GM21367 (cell line): ENCODE data around the gene FAM9A.

Experiments
- ATAC-seq: cut with Tn5 transposase; IDR thresholded peaks from one replicate; pipeline ENCODE4 v1.9.1; 2021; ENCODE audit not compliant: unreplicated experiment

FAM9A gene

GRCh38 chrX:8801041-8801599 is at the start of gene FAM9A:
Gene FAM9A (minus strand): TSS chrX:8801383. CDS start chrX:8800171, 1,212 bp downstream.
- no peak for ATAC-seq

DNA sequence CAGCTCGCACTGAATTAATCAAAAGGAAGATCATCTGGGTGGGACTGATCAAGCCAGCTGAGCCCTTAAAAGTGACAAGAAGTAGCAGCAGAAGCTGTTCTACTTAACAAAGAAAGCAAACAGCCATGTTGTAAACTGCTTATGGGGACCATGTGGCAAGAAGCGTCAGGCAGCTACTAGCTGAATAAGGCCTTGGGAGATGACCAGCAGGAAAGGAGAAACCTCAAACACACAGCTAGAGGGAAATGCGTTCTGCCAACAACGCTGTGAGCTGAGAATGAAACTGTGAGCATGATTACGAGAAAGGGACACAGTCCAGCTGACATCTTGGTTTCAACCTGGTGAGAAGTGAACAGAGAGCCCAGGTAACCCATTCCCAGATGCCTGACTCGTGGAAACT is 49.3 kb upstream of the FAM9A start:
- no peak for ATAC-seq

DNA sequence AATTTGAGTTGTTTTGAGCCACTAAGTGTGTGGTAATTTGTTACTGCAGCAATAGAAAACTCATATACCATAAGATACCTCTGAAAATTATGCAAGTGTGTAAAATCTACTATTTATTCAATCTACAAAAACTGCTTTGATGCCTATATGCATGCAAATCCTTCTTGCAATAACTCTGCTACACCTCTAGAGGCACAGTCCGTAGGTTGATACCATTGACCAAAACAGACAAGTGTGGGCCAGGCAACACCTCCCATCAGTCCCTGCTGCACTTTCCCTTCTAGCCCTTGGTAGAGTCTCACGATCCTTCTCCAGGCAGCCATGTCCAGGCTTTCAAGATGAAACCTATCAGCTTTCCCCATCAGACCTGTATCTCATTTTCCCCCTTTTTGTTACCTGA is 48.8 kb upstream of the FAM9A start:
- no peak for ATAC-seq

DNA sequence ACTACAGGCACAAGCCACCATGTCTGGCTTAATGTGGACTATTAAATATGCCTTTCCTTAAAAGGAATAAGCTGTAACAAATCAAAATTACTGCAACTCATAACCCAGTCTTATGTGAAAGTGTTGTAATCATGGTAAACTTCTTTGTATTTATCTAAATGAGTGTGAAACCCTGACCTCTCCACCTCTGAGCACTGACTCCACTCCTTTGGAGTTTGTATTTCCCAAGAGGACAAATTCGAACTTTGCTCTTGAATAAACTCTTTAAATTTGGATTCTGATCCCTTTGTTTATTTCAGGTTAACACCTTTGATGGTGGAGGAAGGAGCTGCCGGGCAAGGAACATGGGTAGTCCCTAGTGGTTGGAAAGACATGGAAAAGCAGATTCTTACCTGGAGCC is 48.3 kb upstream of the FAM9A start:
- no peak for ATAC-seq

DNA sequence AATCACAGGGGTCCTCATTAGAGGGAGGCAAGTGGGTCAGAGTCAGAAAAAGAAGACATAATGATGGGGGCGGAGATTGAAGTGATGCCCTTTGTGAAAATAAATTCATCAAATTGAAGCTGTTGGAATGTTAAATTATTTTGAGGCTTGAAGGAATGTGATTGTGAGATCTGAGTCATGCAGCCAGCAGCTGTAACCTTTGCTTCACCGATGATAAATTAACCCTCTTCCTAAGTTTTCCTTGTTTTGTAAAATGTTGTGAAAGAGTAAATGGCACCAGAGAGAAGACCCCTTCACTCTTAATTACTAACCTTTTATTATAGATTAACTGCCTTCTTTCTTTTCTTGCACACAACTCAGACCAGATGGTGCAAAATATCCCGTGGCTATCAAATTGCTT is 47.7 kb upstream of the FAM9A start:
- no peak for ATAC-seq

GRCh38 chrX:8848441-8848840 is 47.3 kb upstream of the FAM9A start:
- no peak for ATAC-seq

- no peak for ATAC-seq
Observed at GRCh38 chrX:8847360-8847759, 46.2 kb upstream of the FAM9A start.

DNA sequence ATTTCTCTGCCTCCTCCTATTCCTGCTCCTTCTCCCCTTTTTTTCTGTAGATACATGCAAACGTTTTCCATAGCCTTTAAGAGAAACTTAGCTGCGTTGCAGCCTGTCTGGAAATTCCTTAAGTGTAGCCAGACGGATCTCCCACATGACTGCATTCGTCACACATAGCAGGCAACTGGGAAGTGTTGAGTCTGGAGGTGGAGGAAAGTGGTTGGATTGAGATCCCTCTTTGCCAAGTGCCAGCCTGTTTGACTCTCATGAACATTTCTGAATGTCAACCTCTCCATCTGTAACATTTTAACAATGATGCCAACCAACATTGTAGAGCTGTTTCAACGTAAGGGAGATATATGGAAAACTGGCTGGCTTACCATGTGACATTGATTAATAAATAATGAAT is 45.1 kb upstream of the FAM9A start:
- ATAC-seq: no peak

- no peak for ATAC-seq
Observed at GRCh38 chrX:8845469-8845868, 44.3 kb upstream of the FAM9A start.

- ATAC-seq: no peak
Observed at GRCh38 chrX:8845060-8845459, 43.9 kb upstream of the FAM9A start.

DNA sequence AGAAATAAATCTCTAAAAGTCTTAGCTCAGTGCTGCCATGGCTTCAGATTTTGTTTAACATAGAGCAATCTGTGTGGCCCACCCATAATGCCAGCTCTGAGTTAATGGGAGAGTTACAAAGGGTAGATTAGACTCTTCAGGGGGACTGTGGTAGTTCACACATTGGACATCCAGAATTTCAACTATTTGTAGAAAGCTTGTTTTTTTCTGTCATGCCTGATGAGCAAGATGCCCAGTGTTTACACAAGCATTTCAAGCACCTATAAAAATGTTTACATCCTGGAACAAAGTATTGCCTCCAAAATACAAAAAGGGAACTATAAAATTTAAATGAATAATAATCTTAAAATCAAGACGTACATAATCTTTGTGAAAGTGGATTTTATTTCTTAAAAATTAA is 43.0 kb upstream of the FAM9A start:
- no peak for ATAC-seq

- ATAC-seq: no peak
Observed at GRCh38 chrX:8841911-8842310, 40.7 kb upstream of the FAM9A start.

- ATAC-seq: no peak
Observed at GRCh38 chrX:8834392-8834791, 33.2 kb upstream of the FAM9A start.

DNA sequence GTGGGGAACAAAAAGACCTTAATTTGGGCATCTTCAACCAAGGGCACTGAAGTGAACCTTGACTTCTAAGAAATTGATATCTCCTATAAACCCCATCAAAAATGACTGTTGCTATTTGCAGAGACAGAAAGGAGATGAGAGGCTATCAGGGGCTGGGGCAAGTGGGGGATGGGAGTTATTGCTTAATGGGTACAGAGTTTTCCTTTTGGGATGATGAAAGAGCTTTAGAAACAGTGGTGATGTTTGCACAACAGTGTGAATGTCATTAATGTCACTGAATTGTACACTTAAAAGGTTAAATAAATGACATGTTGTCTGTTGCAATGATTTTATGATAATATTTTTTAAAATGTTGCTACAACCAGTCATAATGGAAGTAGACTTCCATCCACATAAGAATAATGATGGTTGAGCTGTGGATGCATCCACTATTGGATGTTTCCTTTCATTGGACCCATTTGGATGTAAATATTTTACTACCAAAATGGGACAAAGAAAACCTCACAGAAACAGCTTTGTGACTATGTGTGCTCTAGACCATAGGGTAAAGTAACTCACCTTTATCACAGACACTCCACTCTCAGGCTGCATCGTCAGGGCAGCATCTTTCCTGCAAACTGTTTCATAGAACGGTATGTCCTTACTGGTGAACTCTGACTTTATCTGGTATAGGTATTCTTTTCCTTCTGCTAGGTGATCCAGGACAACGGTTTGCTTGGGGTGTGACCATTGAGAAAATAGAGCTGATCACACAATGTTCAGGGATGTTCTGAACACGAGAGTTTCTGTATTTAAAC is 31.6 kb upstream of the FAM9A start:
- ATAC-seq: no peak

- ATAC-seq: no peak
Observed at GRCh38 chrX:8823698-8824097, 22.5 kb upstream of the FAM9A start.

DNA sequence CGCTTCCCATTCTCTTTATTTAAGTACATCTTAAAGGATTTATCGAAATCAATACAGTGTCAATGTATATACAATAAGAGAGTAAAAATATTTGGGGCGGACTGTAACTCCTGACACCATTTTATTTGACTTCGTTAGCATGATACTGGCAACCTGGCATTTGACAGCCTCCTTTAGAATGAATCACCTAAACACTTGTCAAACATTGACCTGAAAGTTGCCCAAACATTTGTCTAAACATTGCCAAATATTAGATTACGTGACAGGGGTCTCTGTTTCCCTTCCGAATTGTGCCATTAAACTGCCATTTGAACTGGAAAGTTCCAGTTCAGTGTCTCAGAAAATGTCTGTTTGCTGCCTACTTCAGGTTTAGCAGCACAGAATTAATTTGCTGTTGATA is 20.8 kb upstream of the FAM9A start:
- ATAC-seq: no peak

- no peak for ATAC-seq
Observed at GRCh38 chrX:8820910-8821527, 19.8 kb upstream of the FAM9A start.

- no peak for ATAC-seq
Observed at GRCh38 chrX:8815460-8816065, 14.4 kb upstream of the FAM9A start.

- no peak for ATAC-seq
Observed at GRCh38 chrX:8813036-8813435, 11.9 kb upstream of the FAM9A start.

DNA sequence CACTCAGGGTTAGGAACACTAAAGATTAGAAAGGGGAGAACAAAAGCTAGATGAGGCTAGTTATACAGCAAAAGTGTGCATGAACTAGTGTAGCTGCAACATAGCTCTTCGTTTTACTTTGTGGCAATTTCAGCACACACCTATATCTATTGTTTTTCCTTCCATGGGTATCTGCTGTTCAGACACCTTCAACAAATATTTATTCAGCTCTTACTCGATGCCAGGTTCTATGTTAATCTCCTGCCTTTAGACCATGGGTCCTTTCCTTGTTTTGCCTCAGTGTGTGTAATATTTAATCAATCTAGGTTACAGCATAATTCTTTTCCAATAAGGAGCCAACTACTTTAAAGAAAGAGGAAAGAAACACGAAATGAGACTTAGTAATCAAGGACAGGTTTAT is 10.4 kb upstream of the FAM9A start:
- no peak for ATAC-seq

GRCh38 chrX:8808661-8809060 is 7.5 kb upstream of the FAM9A start:
- ATAC-seq: no peak

DNA sequence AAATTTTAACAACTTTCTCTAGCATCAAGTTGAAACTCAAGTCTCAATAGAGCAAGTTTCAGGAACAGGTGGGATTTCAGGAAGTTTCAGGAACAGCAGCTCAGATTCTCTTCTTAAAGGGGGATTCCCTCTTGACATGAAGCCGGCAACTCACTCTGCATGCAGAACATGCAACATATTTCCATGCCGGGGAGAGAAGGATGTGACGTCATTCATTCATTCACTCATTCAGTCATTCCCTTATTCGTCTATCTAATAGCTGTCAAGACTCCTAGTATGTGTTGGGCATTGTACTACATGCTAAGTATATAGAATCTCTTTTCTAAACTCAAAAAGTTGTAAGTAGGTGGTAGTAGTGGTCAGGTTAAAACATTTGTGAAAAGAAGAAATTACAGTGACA is 4.8 kb upstream of the FAM9A start:
- no peak for ATAC-seq
